Measurements from ENCODE around the gene FTCDNL1. TPM values are rescaled to one million over a fixed set of nuclear protein-coding genes. Genes with fewer than 3 reads are reported as not detected.

FTCDNL1 gene
- 2.3 and 2.7 TPM in 2 replicates for total RNA-seq

DNA sequence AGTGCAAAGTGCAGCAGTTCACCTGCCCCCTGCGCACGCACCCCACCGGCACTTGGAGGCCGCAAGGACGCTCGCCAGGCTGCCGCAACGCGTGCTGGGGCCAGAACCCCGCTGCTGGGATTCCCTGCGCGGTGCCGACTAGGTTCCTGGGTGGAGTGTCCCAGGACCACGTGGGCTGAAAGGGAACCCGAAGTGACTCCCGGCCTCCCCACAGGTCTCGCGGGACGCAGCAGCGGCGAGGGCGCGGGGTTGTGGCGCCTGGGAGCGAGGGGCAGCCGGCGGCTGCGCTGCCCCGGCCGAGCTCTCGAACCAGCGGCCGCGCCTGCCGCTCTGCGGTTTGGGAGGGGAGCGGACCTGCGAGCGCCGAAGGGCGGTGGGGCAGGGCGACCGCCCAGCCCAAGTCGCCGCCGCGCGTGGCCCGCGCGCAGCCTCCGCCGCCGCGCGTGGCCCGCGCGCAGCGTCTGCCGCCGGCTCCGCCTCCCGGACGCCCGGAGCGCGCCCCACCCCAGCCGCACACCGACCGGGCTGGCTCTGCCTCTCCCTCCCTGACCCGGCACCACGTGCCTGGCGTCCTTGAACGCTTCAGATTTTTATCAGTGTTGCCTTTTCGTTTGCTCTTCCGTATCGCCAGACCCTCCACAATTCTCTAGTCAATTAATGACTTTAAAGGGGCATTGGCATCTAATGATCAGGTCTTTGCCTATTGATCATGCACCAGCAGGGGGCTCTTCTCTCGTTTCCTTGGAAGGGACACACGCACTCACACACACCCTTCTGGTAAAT lies at the start of gene FTCDNL1:
TSS of gene FTCDNL1 (minus strand) at position 475 of the 783 bp plus-strand sequence. CDS start 2,230 bp downstream, outside the sequence.

Other genes with a start within 250 kb of the FTCDNL1 start
- 15.1 and 18.5 TPM in 2 replicates for gene C2orf69, start 60.1 kb upstream of the FTCDNL1 start, total RNA-seq
- 14.0 and 14.1 TPM in 2 replicates for gene TYW5, start 104.3 kb upstream of the FTCDNL1 start, total RNA-seq
- gene MAIP1, start 104.4 kb upstream of the FTCDNL1 start, total RNA-seq, result 21.9 and 22.9 TPM in 2 replicates